HEK293T (cell line): ENCODE measurements around the gene RIT2.
"Not testable (repeated sequence)": the region's sequence is repeated elsewhere in the genome, so short reads cannot be mapped to it uniquely, and the experiment has no call there.

ENCODE experiments used
- FOXM1 ChIP-seq: fragments of 450-650 bp; IDR thresholded peaks from 2 replicates; pipeline ENCODE4 v1.6.1; 2017; ENCODE audit warnings: mild to moderate bottlenecking, borderline replicate concordance
- L3MBTL2 ChIP-seq: fragments of 450-650 bp; conservative IDR thresholded peaks from 2 replicates; pipeline ENCODE4 v1.6.1; 2016; ENCODE audit warnings: mild to moderate bottlenecking

DNA sequence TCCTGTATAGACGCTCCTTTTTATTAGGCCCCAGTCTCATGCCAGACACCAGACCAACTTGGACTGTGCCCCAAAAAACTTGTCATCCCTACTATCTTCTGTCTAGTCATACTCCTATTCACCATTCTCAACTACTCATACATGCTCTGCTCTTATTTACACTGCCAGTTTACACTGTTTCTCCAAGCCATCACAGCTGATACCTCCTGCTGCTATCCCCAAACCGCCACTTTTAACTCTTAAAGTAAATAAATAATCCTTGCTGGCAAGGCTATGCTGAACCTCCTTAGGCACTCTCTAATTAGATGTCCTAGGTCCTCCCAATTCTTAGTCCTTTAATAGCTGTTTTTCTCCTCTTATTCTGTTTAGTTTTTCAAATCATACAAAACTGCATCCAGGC, 374.2 kb downstream of the RIT2 start:
- not testable (repeated sequence) for TF ChIP-seq FOXM1, L3MBTL2
